K562 (cell line): ENCODE results near the gene SLC25A29. TPM values are rescaled to one million over a fixed set of nuclear protein-coding genes. Genes with fewer than 3 reads are reported as not detected.

Experiments used
- ATAC-seq: fragments of 200-7000 bp; cut with Tn5 transposase; 3 replicates; pipeline ENCODE4 v1.9.1; 2020; ENCODE audit warnings: moderate library complexity
- BruUV-seq: library from RNA; stranded (reverse); fragments of 400-500 nt; replicated peaks from 2 replicates; lab custom pipeline; 2021; lab: Mats Ljungman, UMichigan
- CTCF ChIA-PET: fragments of 300-600 bp; formaldehyde crosslinking; extraction: SDS; loops from one replicate; lab custom pipeline; 2021; ENCODE audit warnings: low intra/inter-chr PET ratio; lab: Yijun Ruan, JAX
- POLR2A ChIA-PET: fragments of 300-600, 350-650 bp; sonication (Branson Sonifier 250); formaldehyde crosslinking; extraction: SDS; loops from one replicate; lab custom pipeline; 2021; ENCODE audit warnings: antibody characterized with exemption, inconsistent platforms; lab: Yijun Ruan, JAX
- DNase-seq, 4 experiments: peaks; one replicate each; pipeline versions ENCODE4 v3.0.0 to v3.0.0-alpha.2; 2011 to 2018; ENCODE audit warnings: low spot score in 3 of 4, mixed read lengths in 3 of 4; ENCODE audit errors: extremely low read depth in 1 of 4
- FAIRE-seq: peaks from 2 replicates; lab custom pipeline; 2011; peaks lifted over from hg19 to GRCh38; lab: Jason Lieb, UNC
- H2AFZ ChIP-seq: 2 replicates; pipeline ENCODE4 v1.6.0; 2011; ENCODE audit warnings: low read depth, low read length, control low read depth, inconsistent platforms
- H3K27ac ChIP-seq: fragments of 200-600 bp; 3 replicates; pipeline ENCODE4 v1.8.0; 2011; ENCODE audit warnings: low read depth, mild to moderate bottlenecking, control low read depth, inconsistent platforms, low read length, moderate library complexity, mixed read lengths; ENCODE audit errors: extremely low read depth
- H3K27me3 ChIP-seq, 2 experiments: fragments of 300-600 bp in 1 of 2; 2 replicates in 1 of 2; 3 replicates in 1 of 2; pipeline versions ENCODE4 v1.6.0 to v1.8.0; 2011; ENCODE audit warnings: inconsistent platforms in 2 of 2, low read length in 2 of 2, mild to moderate bottlenecking in 1 of 2, mixed read lengths in 1 of 2, moderate library complexity in 1 of 2; ENCODE audit not compliant: control insufficient read depth in 2 of 2, insufficient read depth in 2 of 2
- H3K36me3 ChIP-seq: fragments of 300-600 bp; 3 replicates; pipeline ENCODE4 v1.8.0; 2011; ENCODE audit warnings: mild to moderate bottlenecking, low read length, inconsistent platforms; ENCODE audit not compliant: control insufficient read depth, insufficient read depth
- H3K4me1 ChIP-seq, 2 experiments: fragments of 200-600 bp in 1 of 2; replicated peaks in 1 of 2; 2 replicates in 1 of 2; 3 replicates in 1 of 2; pipeline versions ENCODE4 v1.5.1 to v1.8.0; 2011; ENCODE audit warnings: inconsistent platforms in 2 of 2, low read length in 2 of 2, mild to moderate bottlenecking in 1 of 2, mixed read lengths in 1 of 2, moderate library complexity in 1 of 2; ENCODE audit not compliant: control insufficient read depth in 2 of 2, insufficient read depth in 2 of 2
- H3K4me2 ChIP-seq: 2 replicates; pipeline ENCODE4 v1.6.1; 2011; ENCODE audit warnings: low read length, control low read depth, inconsistent platforms, mixed read lengths; ENCODE audit not compliant: insufficient read depth
- H3K4me3 ChIP-seq: fragments of 200-600 bp; sonication (generic), shearing (Covaris generic); 2 replicates; pipeline ENCODE4 v1.5.1; 2016; ENCODE audit warnings: control low read depth, inconsistent platforms
- H3K79me2 ChIP-seq: fragments of 200-600 bp; 3 replicates; pipeline ENCODE4 v1.8.0; 2011; ENCODE audit warnings: low read length, inconsistent platforms; ENCODE audit not compliant: control insufficient read depth, insufficient read depth
- H3K9ac ChIP-seq, 2 experiments: 2 replicates each; pipeline versions ENCODE4 v1.6.0 to v1.6.1; 2011; ENCODE audit warnings: low read depth in 2 of 2, low read length in 2 of 2, control low read depth in 1 of 2, inconsistent platforms in 1 of 2, mild to moderate bottlenecking in 1 of 2, mixed read lengths in 1 of 2; ENCODE audit not compliant: insufficient read depth in 1 of 2
- H3K9me1 ChIP-seq: one replicate; pipeline ENCODE4 v1.6.0; 2011; ENCODE audit warnings: inconsistent platforms, mild to moderate bottlenecking, low read length, moderate library complexity; ENCODE audit not compliant: control insufficient read depth, insufficient read depth
- H3K9me3 ChIP-seq: replicated peaks from 2 replicates; pipeline ENCODE4 v1.5.1; 2011; ENCODE audit warnings: low read depth, low read length, inconsistent platforms; ENCODE audit not compliant: control insufficient read depth, insufficient read depth
- H4K20me1 ChIP-seq: replicated peaks from 2 replicates; pipeline ENCODE4 v1.6.1; 2011; ENCODE audit warnings: low read length, inconsistent platforms, mixed read lengths; ENCODE audit not compliant: control insufficient read depth, insufficient read depth
- EWSR1 ChIP-seq: fragments of 450-650 bp; IDR thresholded peaks from 2 replicates; pipeline ENCODE4 v1.6.1; 2018; ENCODE audit warnings: borderline replicate concordance, mild to moderate bottlenecking, low read depth, moderate library complexity; ENCODE audit not compliant: partially characterized antibody
- MEF2A ChIP-seq: IDR thresholded peaks from 2 replicates; pipeline ENCODE4 v1.6.1; 2011; ENCODE audit warnings: low read depth, mild to moderate bottlenecking, low read length, moderate library complexity; ENCODE audit not compliant: control insufficient read depth
- MYC ChIP-seq, 2 experiments: fragments of 250-450 bp in 1 of 2; sonication (Bioruptor Pico) in 1 of 2; IDR thresholded peaks; 2 replicates each; pipeline versions ENCODE4 v1.5.1 to v1.6.1; 2012 to 2021; ENCODE audit warnings: low read depth in 2 of 2, borderline replicate concordance in 1 of 2, improper control_type of control experiment in 1 of 2, low read length in 1 of 2, mild to moderate bottlenecking in 1 of 2, moderate library complexity in 1 of 2
- TAL1 ChIP-seq: fragments of 450-650 bp; IDR thresholded peaks from 2 replicates; pipeline ENCODE4 v1.6.1; 2016; ENCODE audit warnings: mild to moderate bottlenecking
- TOE1 ChIP-seq, 2 experiments: fragments of 450-650 bp in 1 of 2; sonication (generic) in 1 of 2; formaldehyde crosslinking in 1 of 2; IDR thresholded peaks; 2 replicates each; pipeline versions ENCODE4 v1.7.1 to v1.8.0; 2016 to 2022; ENCODE audit warnings: borderline replicate concordance in 2 of 2, mild to moderate bottlenecking in 2 of 2, antibody characterized with exemption in 1 of 2, inconsistent platforms in 1 of 2, low read depth in 1 of 2, missing genetic modification reagents in 1 of 2, moderate library complexity in 1 of 2
- WGBS: fragments of 100-300 bp; shearing (Covaris generic); methylation state at CpG from one replicate; pipeline ENCODE4 v1.1.6; 2016; ENCODE audit warnings: low coverage, mixed read lengths; ENCODE audit not compliant: insufficient coverage; ENCODE audit errors: missing lambda C conversion rate; 5-methylcytosine and 5-hydroxymethylcytosine counted together
- in situ Hi-C: fragments of 300-500 bp; cut with MboI; formaldehyde crosslinking; loops from 4 replicates; pipeline ENCODE4 v1.15.0; 2018; ENCODE audit warnings: inconsistent platforms, mixed read lengths
- intact Hi-C: fragments of 100-400 bp; cut with micrococcal nuclease; formaldehyde crosslinking; loops from 2 replicates; pipeline ENCODE4 v1.14.2; 2022
- polyA plus RNA-seq, 8 experiments: library from polyadenylated mRNA; depleted of rRNA in 4 of 8; stranded (reverse) in 5 of 8; unstranded in 3 of 8; fragments of >200 nt; fragmentation: Nextera tagmentation in 2 of 8; fragmentation: Illumina TruSeq in 1 of 8; extraction: Ambion mirVana in 2 of 8; extraction: Trizol in 1 of 8; gene quantifications; 2 replicates each; pipeline versions ENCODE4 v1.2.1 to v1.2.3, GENCODE V29; 2011 to 2014; ENCODE audit warnings: inconsistent platforms in 1 of 8, missing spikeins in 1 of 8
- total RNA-seq, 7 experiments: library from RNA; depleted of rRNA in 6 of 7; stranded (reverse); fragments of >200 nt in 6 of 7; fragmentation: Illumina TruSeq in 2 of 7; extraction: Trizol in 2 of 7; gene quantifications; 2 replicates each; pipeline versions ENCODE4 v1.2.1 to v1.2.3, GENCODE V29; 2011 to 2021; ENCODE audit warnings: low replicate concordance in 1 of 7
- TF ChIP-seq, protein P1 (sequence below): sonication (generic); formaldehyde crosslinking; IDR thresholded peaks from 2 replicates; pipeline ENCODE4 v1.8.0; 2022; ENCODE audit warnings: mild to moderate bottlenecking, missing genetic modification reagents
- TF ChIP-seq, protein P2 (sequence below): sonication (generic); formaldehyde crosslinking; IDR thresholded peaks from 2 replicates; pipeline ENCODE4 v1.9.0; 2022; ENCODE audit warnings: mild to moderate bottlenecking, missing genetic modification reagents
- TF ChIP-seq, protein P3 (sequence below): sonication (generic); formaldehyde crosslinking; IDR thresholded peaks from 2 replicates; pipeline ENCODE4 v1.8.1; 2022; ENCODE audit warnings: missing genetic modification reagents
- TF ChIP-seq, protein P4 (sequence below): fragments of 450-650 bp; IDR thresholded peaks from 2 replicates; pipeline ENCODE4 v1.6.1; 2016
- TF ChIP-seq, protein P5 (sequence below): fragments of 250-450 bp; sonication (Bioruptor Pico); IDR thresholded peaks from 2 replicates; pipeline ENCODE4 v1.5.1; 2021; ENCODE audit warnings: mild to moderate bottlenecking

SLC25A29 gene
- total and polyA plus RNA-seq, 9 of the 15 experiments (the other 6 are each of a cell fraction or from before 2014, with no cell fraction given), result 0.07 to 17.5 (median 4.8) TPM

DNA sequence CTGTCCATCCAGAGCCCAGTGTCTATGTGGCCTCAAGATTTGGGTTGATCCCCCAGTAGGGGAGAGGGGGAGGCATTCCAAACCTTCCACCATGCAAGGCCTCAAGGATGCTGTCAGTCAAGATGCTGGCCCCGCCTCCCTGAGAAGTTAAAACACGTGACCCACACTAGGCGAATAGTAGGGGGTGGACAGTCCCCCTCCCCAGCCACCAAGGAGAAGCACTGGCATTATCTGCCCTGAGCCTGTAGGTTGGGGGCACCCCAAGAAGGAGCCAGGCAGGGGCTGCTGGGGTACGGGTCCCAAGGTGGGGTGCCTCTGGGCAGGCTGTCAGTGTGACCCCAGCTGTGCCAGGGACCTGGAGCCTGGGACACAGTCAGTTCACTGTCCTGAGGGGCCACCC is 2.3 kb downstream of the SLC25A29 start:
- Histone ChIP-seq H3K9ac (no peak overlapping the region), H3K27ac (no peak overlapping the region)
- TF ChIP-seq, protein P1, sequence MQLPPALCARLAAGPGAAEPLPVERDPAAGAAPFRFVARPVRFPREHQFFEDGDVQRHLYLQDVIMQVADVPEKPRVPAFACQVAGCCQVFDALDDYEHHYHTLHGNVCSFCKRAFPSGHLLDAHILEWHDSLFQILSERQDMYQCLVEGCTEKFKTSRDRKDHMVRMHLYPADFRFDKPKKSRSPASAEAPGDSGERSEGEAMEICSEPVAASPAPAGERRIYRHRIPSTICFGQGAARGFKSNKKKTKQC, result no peak
- TF ChIP-seq MYC (IDR thresholded peaks at IDR 0.05; ENCODE audit: low read depth, low read length) (no peak), MYC (CRISPR knock-in tag; IDR thresholded peaks at IDR 0.05; ENCODE audit: borderline replicate concordance, low read depth) (no peak), EWSR1 (no peak), TOE1 (IDR thresholded peaks at IDR 0.05; ENCODE audit: borderline replicate concordance) (0 out of 2 replicates have a peak, but pooled peaks have one; percentile 32), TOE1 (CRISPR knock-in tag; IDR thresholded peaks at IDR 0.05; ENCODE audit: borderline replicate concordance, low read depth) (no peak), TAL1 (no peak), MEF2A (no peak)
- TF ChIP-seq, protein P2, sequence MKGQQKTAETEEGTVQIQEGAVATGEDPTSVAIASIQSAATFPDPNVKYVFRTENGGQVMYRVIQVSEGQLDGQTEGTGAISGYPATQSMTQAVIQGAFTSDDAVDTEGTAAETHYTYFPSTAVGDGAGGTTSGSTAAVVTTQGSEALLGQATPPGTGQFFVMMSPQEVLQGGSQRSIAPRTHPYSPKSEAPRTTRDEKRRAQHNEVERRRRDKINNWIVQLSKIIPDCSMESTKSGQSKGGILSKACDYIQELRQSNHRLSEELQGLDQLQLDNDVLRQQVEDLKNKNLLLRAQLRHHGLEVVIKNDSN (CRISPR knock-in tag), result peak; percentile 62; the same call in 1 of the 2 replicates
- TF ChIP-seq, protein P3, sequence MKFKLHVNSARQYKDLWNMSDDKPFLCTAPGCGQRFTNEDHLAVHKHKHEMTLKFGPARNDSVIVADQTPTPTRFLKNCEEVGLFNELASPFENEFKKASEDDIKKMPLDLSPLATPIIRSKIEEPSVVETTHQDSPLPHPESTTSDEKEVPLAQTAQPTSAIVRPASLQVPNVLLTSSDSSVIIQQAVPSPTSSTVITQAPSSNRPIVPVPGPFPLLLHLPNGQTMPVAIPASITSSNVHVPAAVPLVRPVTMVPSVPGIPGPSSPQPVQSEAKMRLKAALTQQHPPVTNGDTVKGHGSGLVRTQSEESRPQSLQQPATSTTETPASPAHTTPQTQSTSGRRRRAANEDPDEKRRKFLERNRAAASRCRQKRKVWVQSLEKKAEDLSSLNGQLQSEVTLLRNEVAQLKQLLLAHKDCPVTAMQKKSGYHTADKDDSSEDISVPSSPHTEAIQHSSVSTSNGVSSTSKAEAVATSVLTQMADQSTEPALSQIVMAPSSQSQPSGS (CRISPR knock-in tag), result no peak
- TF ChIP-seq, protein P4, sequence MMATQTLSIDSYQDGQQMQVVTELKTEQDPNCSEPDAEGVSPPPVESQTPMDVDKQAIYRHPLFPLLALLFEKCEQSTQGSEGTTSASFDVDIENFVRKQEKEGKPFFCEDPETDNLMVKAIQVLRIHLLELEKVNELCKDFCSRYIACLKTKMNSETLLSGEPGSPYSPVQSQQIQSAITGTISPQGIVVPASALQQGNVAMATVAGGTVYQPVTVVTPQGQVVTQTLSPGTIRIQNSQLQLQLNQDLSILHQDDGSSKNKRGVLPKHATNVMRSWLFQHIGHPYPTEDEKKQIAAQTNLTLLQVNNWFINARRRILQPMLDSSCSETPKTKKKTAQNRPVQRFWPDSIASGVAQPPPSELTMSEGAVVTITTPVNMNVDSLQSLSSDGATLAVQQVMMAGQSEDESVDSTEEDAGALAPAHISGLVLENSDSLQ, result peak; percentile 93
- TF ChIP-seq, protein P5, sequence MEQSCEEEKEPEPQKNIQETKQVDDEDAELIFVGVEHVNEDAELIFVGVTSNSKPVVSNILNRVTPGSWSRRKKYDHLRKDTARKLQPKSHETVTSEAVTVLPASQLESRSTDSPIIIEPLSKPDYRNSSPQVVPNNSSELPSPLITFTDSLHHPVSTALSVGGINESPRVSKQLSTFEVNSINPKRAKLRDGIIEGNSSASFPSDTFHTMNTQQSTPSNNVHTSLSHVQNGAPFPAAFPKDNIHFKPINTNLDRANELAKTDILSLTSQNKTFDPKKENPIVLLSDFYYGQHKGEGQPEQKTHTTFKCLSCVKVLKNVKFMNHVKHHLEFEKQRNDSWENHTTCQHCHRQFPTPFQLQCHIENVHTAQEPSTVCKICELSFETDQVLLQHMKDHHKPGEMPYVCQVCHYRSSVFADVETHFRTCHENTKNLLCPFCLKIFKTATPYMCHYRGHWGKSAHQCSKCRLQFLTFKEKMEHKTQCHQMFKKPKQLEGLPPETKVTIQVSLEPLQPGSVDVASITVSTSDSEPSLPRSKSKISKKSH (CRISPR knock-in tag), result no peak

More for the DNA sequence above, 2.3 kb downstream of the SLC25A29 start:
- BruUV-seq, result no TSS peak
- no peaks in the 10 kb centered on the region for H3K36me3 ChIP-seq
- 69% methylated on average over 4 of the region's 4 CpGs for WGBS
- ATAC-seq (peak; percentile 28; the same call in 2 of the 3 replicates), DNase-seq (no peak), FAIRE-seq (no peak)
- no peak overlapping the region for H3K4me3 ChIP-seq
- peaks cover 12 to 43% of the 10 kb centered on the region in 2 experiments; a peak in 4 of 5 replicates for H3K4me1 ChIP-seq
- H3K9me3 ChIP-seq, result no peaks in the 10 kb centered on the region
- intact Hi-C loops (no loop called here), in situ Hi-C loops (no loop called here)
- H2AFZ ChIP-seq, result no peak overlapping the region
- no peaks in the 10 kb centered on the region; the same call in 1 of the 2 replicates for H4K20me1 ChIP-seq
- ChIA-PET POLR2A (no interaction called here), CTCF (no interaction called here)
- H3K27me3 ChIP-seq, result no peaks in the 10 kb centered on the region
- no peak overlapping the region for H3K4me2 ChIP-seq
- H3K79me2 ChIP-seq, result no peaks in the 10 kb centered on the region
- peaks cover 4% of the 10 kb centered on the region for H3K9me1 ChIP-seq
